CD14-positive monocyte (primary cell): Measurements from ENCODE around the gene MRPL34. TPM values are rescaled to one million over a fixed set of nuclear protein-coding genes. Genes with fewer than 3 reads are reported as not detected.
A peak's percentile ranks its signal among the peaks of the same experiment; 100 is the strongest.

Source experiments
- DNase-seq, 3 donors: peaks; one replicate each; pipeline ENCODE4 v3.0.0-alpha.2; 2011 to 2022
- H2AFZ ChIP-seq: 2 replicates; pipeline ENCODE4 v1.6.0; 2012; ENCODE audit warnings: mild to moderate bottlenecking, low read depth, low read length, inconsistent platforms; ENCODE audit not compliant: insufficient read depth, poor library complexity, severe bottlenecking
- H3K27ac ChIP-seq, 2 donors: 1 replicate in 1 of 2; 2 replicates in 1 of 2; pipeline ENCODE4 v1.5.1; 2012 to 2013; ENCODE audit warnings: low read length in 2 of 2, control low read depth in 1 of 2, inconsistent platforms in 1 of 2, low read depth in 1 of 2, mild to moderate bottlenecking in 1 of 2
- H3K27me3 ChIP-seq, 2 donors: one replicate each; pipeline versions ENCODE4 v1.6.0 to v1.6.1; 2011 to 2013; ENCODE audit warnings: low read length in 2 of 2; ENCODE audit not compliant: control insufficient read depth in 2 of 2, insufficient read depth in 2 of 2
- H3K36me3 ChIP-seq, 2 donors: replicated peaks in 1 of 2; 1 replicate in 1 of 2; 2 replicates in 1 of 2; pipeline versions ENCODE4 v1.5.1 to v1.6.1; 2012 to 2013; ENCODE audit warnings: low read length in 2 of 2, control low read depth in 1 of 2, inconsistent platforms in 1 of 2, mild to moderate bottlenecking in 1 of 2; ENCODE audit not compliant: insufficient read depth in 2 of 2, control insufficient read depth in 1 of 2
- H3K4me1 ChIP-seq, 2 donors: 1 replicate in 1 of 2; 2 replicates in 1 of 2; pipeline versions ENCODE4 v1.5.1 to v1.6.1; 2012 to 2013; ENCODE audit warnings: low read length in 2 of 2, control low read depth in 1 of 2, inconsistent platforms in 1 of 2, mild to moderate bottlenecking in 1 of 2, moderate library complexity in 1 of 2; ENCODE audit not compliant: insufficient read depth in 2 of 2, control insufficient read depth in 1 of 2
- H3K4me2 ChIP-seq: replicated peaks from 2 replicates; pipeline ENCODE3; 2012; ENCODE audit warnings: low read length, moderate library complexity, mild to moderate bottlenecking; ENCODE audit not compliant: poor library complexity, severe bottlenecking; ENCODE audit errors: extremely low read depth
- H3K4me3 ChIP-seq, 3 experiments: fragments of 200-600 bp in 1 of 3; sonication (generic) in 1 of 3; replicated peaks in 1 of 3; 1 replicate in 2 of 3; 2 replicates in 1 of 3; pipeline ENCODE4 v1.5.1; 2011 to 2013; ENCODE audit warnings: low read length in 3 of 3, mild to moderate bottlenecking in 3 of 3, control low read depth in 2 of 3, low read depth in 2 of 3, inconsistent platforms in 1 of 3, moderate library complexity in 1 of 3
- H3K79me2 ChIP-seq: 2 replicates; pipeline ENCODE4 v1.6.0; 2012; ENCODE audit warnings: mild to moderate bottlenecking, control low read depth, inconsistent platforms, low read length, moderate library complexity; ENCODE audit not compliant: insufficient read depth
- H3K9ac ChIP-seq: 2 replicates; pipeline ENCODE4 v1.6.0; 2017; ENCODE audit warnings: low read length, mild to moderate bottlenecking; ENCODE audit not compliant: insufficient read depth, poor library complexity, severe bottlenecking
- H3K9me3 ChIP-seq, 2 donors: replicated peaks in 1 of 2; 1 replicate in 1 of 2; 2 replicates in 1 of 2; pipeline versions ENCODE4 v1.5.1 to v1.6.1; 2012 to 2013; ENCODE audit warnings: low read length in 2 of 2, control low read depth in 1 of 2; ENCODE audit not compliant: control insufficient read depth in 1 of 2, insufficient read depth in 1 of 2
- H4K20me1 ChIP-seq: 2 replicates; pipeline ENCODE4 v1.6.0; 2012; ENCODE audit warnings: mild to moderate bottlenecking, low read length, control low read depth, moderate library complexity; ENCODE audit not compliant: insufficient read depth
- H3K27ac Mint-ChIP-seq, 7 donors: one replicate each; pipeline ENCODE4 v1.8.0; 2020; ENCODE audit warnings: mild to moderate bottlenecking in 7 of 7, mixed read lengths in 7 of 7, moderate library complexity in 6 of 7, inconsistent platforms in 2 of 7
- H3K27me3 Mint-ChIP-seq, 3 donors: one replicate each; pipeline ENCODE4 v1.8.0; 2021 to 2022; ENCODE audit warnings: low read depth in 3 of 3, mild to moderate bottlenecking in 3 of 3, mixed read lengths in 3 of 3, moderate library complexity in 3 of 3, inconsistent platforms in 1 of 3
- H3K36me3 Mint-ChIP-seq, 2 donors: one replicate each; pipeline ENCODE4 v1.8.0; 2020; ENCODE audit warnings: mixed read lengths in 2 of 2, inconsistent platforms in 1 of 2, mild to moderate bottlenecking in 1 of 2
- H3K4me1 Mint-ChIP-seq: one replicate; pipeline ENCODE4 v1.8.0; 2020; ENCODE audit warnings: mild to moderate bottlenecking, mixed read lengths
- H3K4me3 Mint-ChIP-seq, 2 donors: one replicate each; pipeline ENCODE4 v1.8.0; 2020; ENCODE audit warnings: mild to moderate bottlenecking in 2 of 2, mixed read lengths in 2 of 2, moderate library complexity in 1 of 2
- H3K9me3 Mint-ChIP-seq, 7 donors: one replicate each; pipeline ENCODE4 v1.8.0; 2020 to 2022; ENCODE audit warnings: mixed read lengths in 7 of 7, mild to moderate bottlenecking in 6 of 7, moderate library complexity in 6 of 7, inconsistent platforms in 2 of 7
- CTCF ChIP-seq: fragments of 200-600 bp; IDR thresholded peaks from one replicate; pipeline ENCODE4 v1.8.0; 2022; ENCODE audit warnings: antibody characterized with exemption, mild to moderate bottlenecking
- WGBS: methylation state at CpG from one replicate; pipeline ENCODE4 v1.1.5; 2013; ENCODE audit warnings: missing lambda C conversion rate; ENCODE audit not compliant: insufficient coverage; 5-methylcytosine and 5-hydroxymethylcytosine counted together
- intact Hi-C, 2 donors: fragments of 100-400 bp; cut with micrococcal nuclease; formaldehyde crosslinking; loops; one replicate each; pipeline versions ENCODE4 v1.15.0 to v1.15.1; 2023
- polyA plus RNA-seq, 3 donors: library from polyadenylated mRNA; depleted of rRNA in 1 of 3; unstranded in 2 of 3; stranded (reverse) in 1 of 3; fragments of 300-500 nt in 2 of 3; fragments of >200 nt in 1 of 3; fragmentation: Illumina TruSeq in 2 of 3; gene quantifications; 1 replicate in 2 of 3; 2 replicates in 1 of 3; pipeline ENCODE4 v1.2.3, GENCODE V29; 2012 to 2021

MRPL34 gene
- polyA plus RNA-seq, 3 donors: 13.2 to 208 (median 155) TPM

- peaks cover 39 to 51% of the 10 kb centered on the region in 2 donors for H3K36me3 ChIP-seq
- no peaks in the 10 kb centered on the region for H3K9me3 ChIP-seq
- Mint-ChIP-seq H3K9me3 (peaks cover 0 to 5% (median 0%) of the 10 kb centered on the region in 7 donors), H3K36me3 (peaks cover 30 to 65% of the 10 kb centered on the region in 2 donors), H3K4me3 (peak overlapping the region in 1 of 2 donors; percentile 35), H3K4me1 (peaks cover 9% of the 10 kb centered on the region), H3K27ac (peak overlapping the region in 1 of 7 donors; percentile 13), H3K27me3 (peaks cover 7 to 31% (median 11%) of the 10 kb centered on the region in 3 donors)
- WGBS: 14% methylated on average over 51 of the region's 56 CpGs
- H3K79me2 ChIP-seq: no peaks in the 10 kb centered on the region
- H3K27me3 ChIP-seq: peaks cover 0 to 10% of the 10 kb centered on the region in 2 donors
- H3K4me2 ChIP-seq: peak overlapping the region; percentile 75
- peaks cover 32% of the 10 kb centered on the region for H4K20me1 ChIP-seq
- H2AFZ ChIP-seq: no peak overlapping the region
- DNase-seq: no peak
- H3K4me3 ChIP-seq: peak overlapping the region in 2 of 3 experiments; percentile 9 to 56
- no peak overlapping the region for H3K9ac ChIP-seq
- no peak overlapping the region for H3K27ac ChIP-seq
- no peak for TF ChIP-seq CTCF
- intact Hi-C loops: no loop called here
- H3K4me1 ChIP-seq: peaks cover 12 to 13% of the 10 kb centered on the region in 2 donors
Observed at GRCh38 chr19:17323300-17323963, 17.8 kb downstream of the MRPL34 start.

- Histone ChIP-seq H3K36me3 (peaks cover 36 to 48% of the 10 kb centered on the region in 2 donors), H3K9ac (no peak overlapping the region), H3K9me3 (no peaks in the 10 kb centered on the region), H2AFZ (no peak overlapping the region), H3K4me1 (peaks cover 15 to 18% of the 10 kb centered on the region in 2 donors), H3K4me2 (peak overlapping the region; percentile 75), H3K4me3 (peak overlapping the region in 2 of 3 experiments; percentile 9 to 56), H3K27ac (no peak overlapping the region), H4K20me1 (peaks cover 34% of the 10 kb centered on the region), H3K27me3 (peaks cover 2 to 12% of the 10 kb centered on the region in 2 donors), H3K79me2 (no peaks in the 10 kb centered on the region)
- H3K4me3 Mint-ChIP-seq: peak overlapping the region in 1 of 2 donors; percentile 59
- H3K27me3 Mint-ChIP-seq: peaks cover 7 to 35% (median 15%) of the 10 kb centered on the region in 3 donors
- peak; percentile 16 for TF ChIP-seq CTCF
- DNase-seq: peak in 2 of 3 donors; percentile 38 to 64
- H3K36me3 Mint-ChIP-seq: peaks cover 30 to 60% of the 10 kb centered on the region in 2 donors
- intact Hi-C loops: no loop called here
- no peak overlapping the region for H3K27ac Mint-ChIP-seq
- peaks cover 12% of the 10 kb centered on the region for H3K4me1 Mint-ChIP-seq
- 29% methylated on average over 6 of the region's 7 CpGs for WGBS
- H3K9me3 Mint-ChIP-seq: peaks cover 0 to 5% (median 0%) of the 10 kb centered on the region in 7 donors
Observed at GRCh38 chr19:17323964-17324332, 18.3 kb downstream of the MRPL34 start.
